OCI-LY7 (cell line): Measurements from ENCODE around the gene BCL2L13. TPM values are rescaled to one million over a fixed set of nuclear protein-coding genes. Genes with fewer than 3 reads are reported as not detected.

ENCODE experiments used
- BruUV-seq: library from RNA; stranded (reverse); fragments of 400-500 nt; replicated peaks from 2 replicates; lab custom pipeline; 2021; lab: Mats Ljungman, UMichigan
- CTCF ChIA-PET: fragments of 300-600 bp; sonication (Branson Sonifier 250); formaldehyde crosslinking; loops from one replicate; lab custom pipeline; 2022; ENCODE audit warnings: antibody characterized with exemption; ENCODE audit not compliant: unreplicated experiment; lab: Charles Lee
- POLR2A ChIA-PET: fragments of 300-600 bp; sonication (Branson Sonifier 250); formaldehyde crosslinking; loops from one replicate; lab custom pipeline; 2022; ENCODE audit warnings: antibody characterized with exemption; lab: Charles Lee
- DNase-seq: peaks from one replicate; pipeline ENCODE4 v3.0.0-alpha.2; 2015; ENCODE audit warnings: low spot score
- H2AFZ ChIP-seq: fragments of 200-600 bp; sonication (generic), shearing (Covaris generic); 2 replicates; pipeline ENCODE4 v1.6.1; 2014; ENCODE audit warnings: mild to moderate bottlenecking, antibody characterized with exemption, low read length, moderate library complexity
- H3K27ac ChIP-seq: fragments of 200-600 bp; sonication (generic); 2 replicates; pipeline ENCODE4 v1.5.1; 2014; ENCODE audit warnings: mixed run types, low read depth, mild to moderate bottlenecking, moderate library complexity, low read length, inconsistent platforms; ENCODE audit not compliant: poor library complexity, severe bottlenecking
- H3K36me3 ChIP-seq: fragments of 200-600 bp; sonication (generic); 2 replicates; pipeline ENCODE4 v1.6.1; 2014; ENCODE audit warnings: mild to moderate bottlenecking, antibody characterized with exemption, low read length, moderate library complexity, mixed read lengths; ENCODE audit not compliant: insufficient read depth
- H3K4me1 ChIP-seq: fragments of 200-600 bp; sonication (generic); 2 replicates; pipeline ENCODE4 v1.5.1; 2014; ENCODE audit warnings: mild to moderate bottlenecking, low read length; ENCODE audit not compliant: insufficient read depth, poor library complexity, severe bottlenecking
- H3K4me2 ChIP-seq: fragments of 200-600 bp; sonication (generic); 2 replicates; pipeline ENCODE4 v1.6.1; 2014; ENCODE audit warnings: mild to moderate bottlenecking, low read length
- H3K4me3 ChIP-seq: fragments of 200-600 bp; sonication (generic); 2 replicates; pipeline ENCODE4 v1.5.1; 2014; ENCODE audit warnings: mild to moderate bottlenecking, low read depth, low read length; ENCODE audit not compliant: poor library complexity, severe bottlenecking
- H3K79me2 ChIP-seq: fragments of 200-600 bp; sonication (generic); 2 replicates; pipeline ENCODE4 v1.6.1; 2016; ENCODE audit warnings: low read depth, mild to moderate bottlenecking, low read length, moderate library complexity, mixed read lengths; ENCODE audit not compliant: insufficient read depth
- H3K9me2 ChIP-seq: fragments of 200-600 bp; sonication (generic); 2 replicates; pipeline ENCODE4 v1.6.1; 2016; ENCODE audit warnings: mild to moderate bottlenecking, low read length, mixed read lengths; ENCODE audit not compliant: insufficient read depth
- H3K9me3 ChIP-seq: fragments of 200-600 bp; sonication (generic); 2 replicates; pipeline ENCODE4 v1.6.1; 2014; ENCODE audit warnings: mild to moderate bottlenecking, mixed run types, low read length, mixed read lengths
- H4K20me1 ChIP-seq: fragments of 200-600 bp; sonication (generic); 2 replicates; pipeline ENCODE4 v1.6.1; 2014; ENCODE audit warnings: mild to moderate bottlenecking, antibody characterized with exemption, low read length, moderate library complexity, mixed read lengths; ENCODE audit not compliant: insufficient read depth
- EZH2phosphoT487 ChIP-seq: fragments of 200-600 bp; sonication (generic); IDR thresholded peaks from 2 replicates; pipeline ENCODE4 v1.6.1; 2018; ENCODE audit warnings: low read depth, borderline replicate concordance, mild to moderate bottlenecking, mixed run types, antibody characterized with exemption, low read length, moderate library complexity, mixed read lengths
- intact Hi-C: fragments of 100-400 bp; cut with micrococcal nuclease; formaldehyde crosslinking; loops from one replicate; pipeline ENCODE4 v1.10.0; 2022; ENCODE audit not compliant: unreplicated experiment
- total RNA-seq, 2 experiments: library from RNA; depleted of rRNA in 1 of 2; stranded (reverse); fragments of >200 nt in 1 of 2; shearing (Covaris generic) in 1 of 2; gene quantifications; 2 replicates each; pipeline ENCODE4 v1.2.3, GENCODE V29; 2014 to 2022
- TF ChIP-seq, protein P1 (sequence below): fragments of 200-600 bp; sonication (generic); conservative IDR thresholded peaks from 2 replicates; pipeline ENCODE4 v1.5.1; 2014; ENCODE audit warnings: mild to moderate bottlenecking, antibody characterized with exemption, low read length, moderate library complexity, mixed read lengths

The BCL2L13 gene
- total RNA-seq, 2 experiments from 2014 or later = 25.2 to 38.3 TPM

DNA sequence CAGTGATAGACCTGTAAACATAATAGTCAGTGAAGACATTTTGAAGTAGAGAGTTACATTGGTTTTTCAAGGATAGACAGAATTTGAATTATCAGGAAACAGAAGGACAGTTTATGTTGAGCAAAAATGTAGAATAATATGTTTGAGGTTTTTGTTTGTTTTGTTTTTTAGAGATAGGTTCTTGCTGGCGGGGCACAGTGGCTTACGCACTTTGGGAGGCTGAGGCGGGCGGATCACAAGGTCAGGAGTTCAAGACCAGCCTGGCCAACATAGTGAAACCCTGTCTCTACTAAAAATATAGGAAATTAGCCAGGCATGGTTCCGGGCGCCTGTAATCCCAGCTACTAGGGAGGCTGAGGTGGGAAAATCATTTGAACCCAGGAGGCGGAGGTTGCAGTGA is 35.6 kb downstream of the BCL2L13 start:
- no peak overlapping the region for H2AFZ ChIP-seq
- H3K36me3 ChIP-seq = peaks cover 25% of the 10 kb centered on the region
- CTCF ChIA-PET = no interaction called here
- peaks cover 7% of the 10 kb centered on the region for H3K4me1 ChIP-seq
- H4K20me1 ChIP-seq = no peaks in the 10 kb centered on the region
- no peak for DNase-seq
- BruUV-seq = no TSS peak
- no peaks in the 10 kb centered on the region for H3K9me2 ChIP-seq
- no peak overlapping the region for H3K4me2 ChIP-seq
- intact Hi-C loops = no loop called here
- TF ChIP-seq, protein P1, sequence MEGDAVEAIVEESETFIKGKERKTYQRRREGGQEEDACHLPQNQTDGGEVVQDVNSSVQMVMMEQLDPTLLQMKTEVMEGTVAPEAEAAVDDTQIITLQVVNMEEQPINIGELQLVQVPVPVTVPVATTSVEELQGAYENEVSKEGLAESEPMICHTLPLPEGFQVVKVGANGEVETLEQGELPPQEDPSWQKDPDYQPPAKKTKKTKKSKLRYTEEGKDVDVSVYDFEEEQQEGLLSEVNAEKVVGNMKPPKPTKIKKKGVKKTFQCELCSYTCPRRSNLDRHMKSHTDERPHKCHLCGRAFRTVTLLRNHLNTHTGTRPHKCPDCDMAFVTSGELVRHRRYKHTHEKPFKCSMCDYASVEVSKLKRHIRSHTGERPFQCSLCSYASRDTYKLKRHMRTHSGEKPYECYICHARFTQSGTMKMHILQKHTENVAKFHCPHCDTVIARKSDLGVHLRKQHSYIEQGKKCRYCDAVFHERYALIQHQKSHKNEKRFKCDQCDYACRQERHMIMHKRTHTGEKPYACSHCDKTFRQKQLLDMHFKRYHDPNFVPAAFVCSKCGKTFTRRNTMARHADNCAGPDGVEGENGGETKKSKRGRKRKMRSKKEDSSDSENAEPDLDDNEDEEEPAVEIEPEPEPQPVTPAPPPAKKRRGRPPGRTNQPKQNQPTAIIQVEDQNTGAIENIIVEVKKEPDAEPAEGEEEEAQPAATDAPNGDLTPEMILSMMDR = no peak
- TF ChIP-seq EZH2phosphoT487 = no peak
- no peak overlapping the region for H3K27ac ChIP-seq
- no peak overlapping the region for H3K4me3 ChIP-seq
- peaks cover 4% of the 10 kb centered on the region; the same call in 1 of the 2 replicates for H3K79me2 ChIP-seq
- H3K9me3 ChIP-seq = no peaks in the 10 kb centered on the region
- POLR2A ChIA-PET = interaction anchor here (1.4 kb wide), 1 partner anchor 16 kb away, joined by 6 read pairs; no protein-coding TSS in a partner anchor

DNA sequence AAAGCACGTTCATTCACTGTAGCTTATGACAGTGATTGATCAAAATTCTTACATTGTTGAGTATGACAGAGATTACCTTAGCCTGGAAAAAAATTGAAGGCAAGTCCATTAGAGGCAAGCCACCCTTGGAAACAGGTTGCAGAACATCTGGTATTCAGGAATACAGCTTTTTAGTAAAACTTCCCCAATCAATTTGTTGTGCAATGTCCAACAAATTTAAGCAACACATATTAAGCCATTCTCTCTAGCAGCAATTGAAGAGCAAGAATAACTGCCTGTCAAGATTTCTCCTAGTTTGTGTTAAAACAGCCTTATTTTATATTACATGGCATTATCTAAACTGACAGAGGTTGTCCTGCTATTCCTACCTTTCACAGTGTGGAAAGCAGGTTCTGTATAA is 37.0 kb downstream of the BCL2L13 start:
- no peak overlapping the region for H3K27ac ChIP-seq
- H3K79me2 ChIP-seq = peaks cover 4% of the 10 kb centered on the region; the same call in 1 of the 2 replicates
- TF ChIP-seq, protein P1 = no peak
- no peak for TF ChIP-seq EZH2phosphoT487
- intact Hi-C loops = no loop called here
- H3K9me2 ChIP-seq = no peaks in the 10 kb centered on the region
- H3K4me3 ChIP-seq = no peak overlapping the region
- H2AFZ ChIP-seq = no peak overlapping the region
- DNase-seq = no peak
- H4K20me1 ChIP-seq = no peaks in the 10 kb centered on the region
- CTCF ChIA-PET = no interaction called here
- POLR2A ChIA-PET = interaction anchor here (0.6 to 1.1 kb wide), 4 partner anchors 34 to 179 kb away, joined by 3 to 4 read pairs (median 4); no protein-coding TSS in a partner anchor
- no peaks in the 10 kb centered on the region for H3K9me3 ChIP-seq
- H3K4me1 ChIP-seq = peaks cover 7% of the 10 kb centered on the region
- BruUV-seq = TSS peak; percentile 49
- peaks cover 12% of the 10 kb centered on the region for H3K36me3 ChIP-seq
- H3K4me2 ChIP-seq = no peak overlapping the region

DNA sequence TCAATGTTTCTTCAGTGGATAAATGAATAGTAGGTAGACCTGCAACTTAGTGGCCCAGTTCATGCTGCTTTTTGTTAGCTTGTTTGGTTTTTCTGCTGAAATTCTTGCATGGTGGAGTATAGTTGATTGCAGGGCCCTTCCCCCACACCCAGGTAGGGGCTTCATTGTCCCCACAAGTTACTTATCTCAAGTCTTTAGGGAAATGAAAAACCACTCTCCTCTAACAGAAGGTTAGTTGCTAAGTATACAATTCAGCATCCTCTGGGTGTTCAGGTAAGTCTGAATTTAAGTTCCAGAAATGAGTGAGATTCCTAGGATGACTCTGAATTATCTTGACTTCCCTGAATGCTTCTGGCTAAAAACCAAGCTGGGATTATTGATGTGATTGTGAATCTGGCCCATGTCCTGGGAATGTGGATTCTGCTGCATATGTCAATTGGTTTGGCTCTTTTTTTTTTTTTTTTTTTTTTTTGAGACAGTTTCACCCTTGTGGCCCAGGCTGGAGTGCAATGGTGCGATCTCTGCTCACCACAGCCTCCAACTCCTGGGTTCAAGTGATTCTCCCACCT is 40.3 kb downstream of the BCL2L13 start:
- no peak for DNase-seq
- CTCF ChIA-PET = no interaction called here
- 0 out of 2 replicates have a peak, but pooled peaks cover 4% of the 10 kb centered on the region for H3K79me2 ChIP-seq
- H3K36me3 ChIP-seq = peaks cover 7% of the 10 kb centered on the region; the same call in 1 of the 2 replicates
- no peaks in the 10 kb centered on the region for H4K20me1 ChIP-seq
- no peaks in the 10 kb centered on the region for H3K9me2 ChIP-seq
- H3K4me3 ChIP-seq = no peak overlapping the region
- no peaks in the 10 kb centered on the region for H3K9me3 ChIP-seq
- POLR2A ChIA-PET = interaction anchor here (0.7 to 1.2 kb wide), 5 partner anchors 9 to 1769 kb away, joined by 3 to 9 read pairs (median 4); no protein-coding TSS in a partner anchor
- H3K4me2 ChIP-seq = no peak overlapping the region
- no peak overlapping the region for H2AFZ ChIP-seq
- no TSS peak for BruUV-seq
- peaks cover 9% of the 10 kb centered on the region for H3K4me1 ChIP-seq
- no peak for TF ChIP-seq EZH2phosphoT487
- H3K27ac ChIP-seq = no peak overlapping the region
- intact Hi-C loops = no loop called here
